CD4-positive, alpha-beta memory T cell (primary cell): ENCODE data around the gene PITX2. TPM values are rescaled to one million over a fixed set of nuclear protein-coding genes. Genes with fewer than 3 reads are reported as not detected.

Experiments
- polyA plus RNA-seq, 2 donors: library from polyadenylated mRNA; unstranded; fragments of 300-500 nt; fragmentation: Illumina TruSeq; gene quantifications; one replicate each; pipeline ENCODE4 v1.2.3, GENCODE V29; 2021
- total RNA-seq, 2 experiments: library from RNA; stranded (reverse); gene quantifications; one replicate each; pipeline ENCODE4 v1.2.3, GENCODE V29; 2021

PITX2 gene
- total and polyA plus RNA-seq, 4 experiments from 2014 or later = not detected

Other genes with a start within 250 kb of the PITX2 start
- not detected for gene ENPEP, start 146.9 kb downstream of the PITX2 start, total RNA-seq
- not detected for gene ENPEP, start 146.9 kb downstream of the PITX2 start, polyA plus RNA-seq